Kidney (tissue), 14 donors: ENCODE measurements around the gene SPC25. TPM values are rescaled to one million over a fixed set of nuclear protein-coding genes. Genes with fewer than 3 reads are reported as not detected.

Source experiments
- DNase-seq, 5 donors: peaks; one replicate each; pipeline ENCODE4 v3.0.0-alpha.2; 2013 to 2020
- FAIRE-seq: peaks from 2 replicates; lab custom pipeline; 2012; peaks lifted over from hg19 to GRCh38; lab: Jason Lieb, UNC
- H3K27ac ChIP-seq, 2 donors: one replicate each; pipeline ENCODE4 v1.7.0; 2013; ENCODE audit warnings: low read depth in 2 of 2, low read length in 2 of 2, inconsistent platforms in 1 of 2
- H3K27me3 ChIP-seq: one replicate; pipeline ENCODE4 v1.7.1; 2013; ENCODE audit warnings: low read length, inconsistent platforms; ENCODE audit not compliant: control insufficient read depth, insufficient read depth
- H3K36me3 ChIP-seq, 3 donors: one replicate each; pipeline versions ENCODE4 v1.7.0 to v1.7.1; 2013; ENCODE audit warnings: low read length in 3 of 3, control low read depth in 1 of 3, inconsistent platforms in 1 of 3; ENCODE audit not compliant: insufficient read depth in 3 of 3, control insufficient read depth in 2 of 3
- H3K4me1 ChIP-seq, 3 donors: one replicate each; pipeline versions ENCODE4 v1.7.0 to v1.7.1; 2013; ENCODE audit warnings: low read length in 3 of 3, inconsistent platforms in 1 of 3, low read depth in 1 of 3; ENCODE audit not compliant: control insufficient read depth in 2 of 3, insufficient read depth in 2 of 3
- H3K4me3 ChIP-seq, 3 donors: one replicate each; pipeline versions ENCODE4 v1.7.0 to v1.8.1; 2013; ENCODE audit warnings: low read length in 3 of 3, control low read depth in 1 of 3, inconsistent platforms in 1 of 3
- H3K9ac ChIP-seq, 3 donors: one replicate each; pipeline versions ENCODE4 v1.7.0 to v1.7.1; 2013; ENCODE audit warnings: low read length in 3 of 3, control low read depth in 1 of 3, inconsistent platforms in 1 of 3
- H3K9me3 ChIP-seq, 3 donors: one replicate each; pipeline versions ENCODE4 v1.7.0 to v1.7.1; 2013; ENCODE audit warnings: low read length in 3 of 3, control low read depth in 1 of 3, inconsistent platforms in 1 of 3; ENCODE audit not compliant: control insufficient read depth in 2 of 3, insufficient read depth in 1 of 3
- CTCF ChIP-seq: IDR thresholded peaks from 3 replicates; pipeline ENCODE4 v1.5.1; 2012; ENCODE audit warnings: mild to moderate bottlenecking, moderate library complexity, borderline replicate concordance; ENCODE audit not compliant: insufficient read depth; ENCODE audit errors: extremely low read depth
- intact Hi-C: fragments of 100-400 bp; cut with DNase I; formaldehyde crosslinking; loops from one replicate; pipeline ENCODE4 v1.11.1; 2022
- polyA plus RNA-seq: library from polyadenylated mRNA; stranded (reverse); fragments of 350-450 nt; fragmentation: Illumina TruSeq; extraction: RNeasy Lipid Tissue Mini Kit (QIAGEN cat#74804); gene quantifications from one replicate; pipeline ENCODE4 v1.2.3, GENCODE V29; 2014; ENCODE audit warnings: low read depth, low replicate concordance; ENCODE audit not compliant: insufficient read depth
- total RNA-seq: library from RNA; stranded (reverse); fragmentation: NEBNext Ultra II Directional; extraction: Animal tissue kit (Norgen Biotek cat#: 25700); gene quantifications from one replicate; pipeline ENCODE4 v1.2.1, GENCODE V29; 2021
- donor health status: control.
- donor health status: control.
- donor health status: control.
- donor health status: control.
- donor health status: control.
- donor health status: DM: yes; HTN: yes; CAD: no.
- donor health status: Normal renal cell carcinoma (clear cell type).

Gene SPC25
- total and polyA plus RNA-seq, 2 donors from 2014 or later = 0.79 TPM; not detected in 1

- Histone ChIP-seq H3K9ac (no peak overlapping the region), H3K4me1 (no peaks in the 10 kb centered on the region), H3K27me3 (no peaks in the 10 kb centered on the region), H3K9me3 (peaks cover 0 to 6% (median 0%) of the 10 kb centered on the region in 3 donors), H3K36me3 (no peaks in the 10 kb centered on the region), H3K4me3 (no peak overlapping the region), H3K27ac (no peak overlapping the region)
- FAIRE-seq (no peak), DNase-seq (no peak)
- no peak for TF ChIP-seq CTCF
- intact Hi-C loops = loop anchor here (10.0 kb wide), 2 partner anchors 139 to 569 kb away; no protein-coding TSS in a partner anchor
Measured at GRCh38 chr2:168913495-168913894, 23.3 kb upstream of the SPC25 start.

GRCh38 chr2:168912901-168913369 is 22.7 kb upstream of the SPC25 start:
- Histone ChIP-seq H3K36me3 (no peaks in the 10 kb centered on the region), H3K9me3 (peaks cover 0 to 6% (median 0%) of the 10 kb centered on the region in 3 donors), H3K9ac (no peak overlapping the region), H3K27me3 (no peaks in the 10 kb centered on the region), H3K27ac (no peak overlapping the region), H3K4me1 (no peaks in the 10 kb centered on the region), H3K4me3 (peak overlapping the region; percentile 18 to 42 (median 37))
- no peak for FAIRE-seq
- DNase-seq = peak in 3 of 5 donors; percentile 22 to 69 (median 37)
- no peak for TF ChIP-seq CTCF
- intact Hi-C loops = loop anchor here (10.0 kb wide), 2 partner anchors 138 to 568 kb away; no protein-coding TSS in a partner anchor

- no peak for FAIRE-seq
Measured at GRCh38 chr2:168912466-168912865, 22.2 kb upstream of the SPC25 start.

More at GRCh38 chr2:168912466-168912865, 22.2 kb upstream of the SPC25 start:
- Histone ChIP-seq H3K27me3 (no peaks in the 10 kb centered on the region), H3K27ac (no peak overlapping the region), H3K9me3 (peaks cover 0 to 6% (median 0%) of the 10 kb centered on the region in 3 donors), H3K4me1 (no peaks in the 10 kb centered on the region), H3K4me3 (no peak overlapping the region), H3K36me3 (no peaks in the 10 kb centered on the region), H3K9ac (no peak overlapping the region)
- intact Hi-C loops = loop anchor here (10.0 kb wide), 2 partner anchors 138 to 568 kb away; no protein-coding TSS in a partner anchor
- no peak for TF ChIP-seq CTCF
- DNase-seq = no peak
